BLaER1 (cell line): ENCODE results near the gene SLC15A3.

Experiments used
- H3K27ac ChIP-seq: shearing (Covaris generic); formaldehyde crosslinking; 2 replicates; pipeline ENCODE4 v1.8.1; 2022
- H3K27me3 ChIP-seq: shearing (Covaris generic); formaldehyde crosslinking; 2 replicates; pipeline ENCODE4 v1.8.1; 2022
- H3K36me3 ChIP-seq: shearing (Covaris generic); formaldehyde crosslinking; 2 replicates; pipeline ENCODE4 v1.8.1; 2022
- H3K4me1 ChIP-seq: shearing (Covaris generic); formaldehyde crosslinking; 2 replicates; pipeline ENCODE4 v1.8.1; 2022
- H3K4me2 ChIP-seq: shearing (Covaris generic); formaldehyde crosslinking; 2 replicates; pipeline ENCODE4 v1.8.1; 2022
- H3K4me3 ChIP-seq: shearing (Covaris generic); formaldehyde crosslinking; 2 replicates; pipeline ENCODE4 v1.8.1; 2022
- H3K9ac ChIP-seq: shearing (Covaris generic); formaldehyde crosslinking; 2 replicates; pipeline ENCODE4 v1.8.1; 2022
- H3K9me3 ChIP-seq: shearing (Covaris generic); formaldehyde crosslinking; 2 replicates; pipeline ENCODE4 v1.8.1; 2022
- H4K20me1 ChIP-seq: shearing (Covaris generic); formaldehyde crosslinking; 2 replicates; pipeline ENCODE4 v1.8.1; 2022
- Cebpa-rat ChIP-seq: shearing (Covaris generic); IDR thresholded peaks from 2 replicates; pipeline ENCODE4 v1.8.1; 2022

SLC15A3 gene

DNA sequence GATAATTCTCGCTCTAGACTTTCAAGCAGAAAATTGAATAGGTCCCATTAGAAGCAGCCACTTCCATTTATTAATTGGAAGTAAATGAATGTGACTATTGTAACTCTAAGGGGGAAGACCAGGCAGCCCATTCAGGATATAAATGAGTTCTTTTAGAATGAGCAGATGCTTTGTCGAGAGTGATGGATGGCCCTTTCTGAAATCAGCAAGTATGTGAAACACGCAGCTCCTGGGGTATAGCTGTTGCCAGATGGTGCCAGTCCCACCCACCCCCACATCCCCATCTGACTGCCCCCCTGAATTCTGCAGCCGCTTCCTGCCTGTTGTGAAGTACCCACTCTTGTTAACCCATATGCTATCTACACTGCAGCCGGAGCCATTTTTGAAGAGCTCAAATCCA, 3.7 kb downstream of the SLC15A3 start:
- H3K4me3 ChIP-seq, result no peak overlapping the region
- no peak overlapping the region for H3K27ac ChIP-seq
- H3K27me3 ChIP-seq, result no peaks in the 10 kb centered on the region
- H3K4me2 ChIP-seq, result no peak overlapping the region
- H3K9me3 ChIP-seq, result no peaks in the 10 kb centered on the region
- no peak overlapping the region for H3K9ac ChIP-seq
- TF ChIP-seq Cebpa-rat, result no peak
- peaks cover 16% of the 10 kb centered on the region; the same call in 1 of the 2 replicates for H3K36me3 ChIP-seq
- no peaks in the 10 kb centered on the region for H4K20me1 ChIP-seq
- H3K4me1 ChIP-seq, result peaks cover 39% of the 10 kb centered on the region

DNA sequence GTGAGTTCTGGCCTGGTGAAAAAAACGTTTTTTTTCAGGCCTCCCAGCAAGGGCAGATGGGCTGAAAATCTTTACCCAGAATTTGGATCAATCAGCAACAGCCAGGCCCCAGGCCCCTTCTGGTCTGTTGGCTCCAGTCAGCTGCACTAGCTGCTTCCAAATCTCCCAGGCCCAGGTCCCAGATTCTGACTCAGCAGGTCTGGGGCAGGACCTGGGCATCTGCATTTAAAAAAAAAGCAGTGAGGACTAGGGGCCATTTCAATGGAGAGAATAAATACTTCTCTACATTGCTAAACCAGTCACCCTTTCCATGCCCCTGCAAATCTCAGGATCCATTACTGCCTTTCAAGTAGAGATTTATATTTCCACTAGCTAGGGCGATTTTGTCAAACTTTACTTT, 4.3 kb downstream of the SLC15A3 start:
- H3K4me3 ChIP-seq, result no peak overlapping the region
- H3K9me3 ChIP-seq, result no peaks in the 10 kb centered on the region
- H3K4me1 ChIP-seq, result peaks cover 34% of the 10 kb centered on the region
- no peaks in the 10 kb centered on the region for H4K20me1 ChIP-seq
- no peak overlapping the region for H3K27ac ChIP-seq
- no peak overlapping the region for H3K4me2 ChIP-seq
- peaks cover 18% of the 10 kb centered on the region; the same call in 1 of the 2 replicates for H3K36me3 ChIP-seq
- no peak for TF ChIP-seq Cebpa-rat
- H3K9ac ChIP-seq, result no peak overlapping the region
- no peaks in the 10 kb centered on the region for H3K27me3 ChIP-seq

DNA sequence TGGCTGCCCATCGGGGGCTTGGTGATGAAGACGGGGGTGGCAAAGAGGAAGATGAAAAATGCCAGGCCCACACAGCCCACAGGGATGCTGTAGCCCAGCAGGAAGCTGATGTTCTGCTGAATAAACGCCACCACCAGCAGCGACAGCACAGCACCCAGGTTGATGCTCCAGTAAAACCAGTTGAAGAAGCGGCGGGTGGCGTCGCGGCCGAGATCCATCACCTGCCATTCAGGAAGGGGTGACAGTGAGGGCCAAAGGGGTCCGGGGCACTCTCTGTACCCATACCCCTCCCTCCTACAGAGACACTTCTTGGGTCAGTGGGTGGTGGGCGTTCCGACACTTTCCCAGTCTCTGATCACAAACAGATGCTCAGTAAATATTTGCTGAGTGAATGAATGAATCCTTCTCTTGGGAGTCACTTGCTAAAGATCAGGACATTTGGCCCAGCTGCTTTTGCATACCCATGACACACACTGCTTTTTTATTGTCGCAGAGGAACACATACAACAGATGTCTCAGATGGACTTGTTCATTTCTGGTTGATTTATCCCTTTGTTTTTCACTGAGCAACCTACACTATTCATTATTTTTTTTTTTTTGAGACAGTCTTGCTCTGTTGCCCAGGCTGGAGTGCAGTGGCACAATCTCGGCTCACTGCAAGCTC, 5.2 kb downstream of the SLC15A3 start:
- no peak overlapping the region for H3K4me3 ChIP-seq
- no peaks in the 10 kb centered on the region for H3K9me3 ChIP-seq
- H3K9ac ChIP-seq, result no peak overlapping the region
- H3K27ac ChIP-seq, result no peak overlapping the region
- H3K27me3 ChIP-seq, result no peaks in the 10 kb centered on the region
- H3K4me1 ChIP-seq, result peaks cover 32% of the 10 kb centered on the region
- no peak overlapping the region for H3K4me2 ChIP-seq
- TF ChIP-seq Cebpa-rat, result no peak
- H4K20me1 ChIP-seq, result no peaks in the 10 kb centered on the region
- H3K36me3 ChIP-seq, result peaks cover 24% of the 10 kb centered on the region

DNA sequence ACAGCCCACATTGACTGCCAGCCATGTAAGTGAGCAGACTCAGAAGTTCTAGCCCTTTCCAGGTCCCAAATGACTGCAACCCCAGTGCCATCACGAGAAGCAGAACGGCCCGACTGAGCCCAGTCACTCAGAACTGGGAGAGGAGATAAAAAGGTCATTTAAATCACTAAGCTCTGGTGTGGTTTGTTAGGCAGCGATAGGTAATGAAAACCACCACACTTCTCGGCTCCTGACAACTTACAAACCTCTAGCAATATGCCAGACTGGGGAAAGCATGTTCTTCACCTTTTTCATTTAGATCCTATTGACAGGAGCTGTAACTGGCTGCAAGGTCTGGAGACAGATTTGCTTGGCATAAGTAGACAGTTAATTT, 6.7 kb downstream of the SLC15A3 start:
- no peaks in the 10 kb centered on the region for H3K27me3 ChIP-seq
- no peak overlapping the region for H3K27ac ChIP-seq
- H3K36me3 ChIP-seq, result peaks cover 35% of the 10 kb centered on the region
- H3K9ac ChIP-seq, result no peak overlapping the region
- no peak overlapping the region for H3K4me2 ChIP-seq
- no peaks in the 10 kb centered on the region for H3K9me3 ChIP-seq
- no peak for TF ChIP-seq Cebpa-rat
- H4K20me1 ChIP-seq, result no peaks in the 10 kb centered on the region
- H3K4me3 ChIP-seq, result no peak overlapping the region
- peaks cover 20% of the 10 kb centered on the region for H3K4me1 ChIP-seq

DNA sequence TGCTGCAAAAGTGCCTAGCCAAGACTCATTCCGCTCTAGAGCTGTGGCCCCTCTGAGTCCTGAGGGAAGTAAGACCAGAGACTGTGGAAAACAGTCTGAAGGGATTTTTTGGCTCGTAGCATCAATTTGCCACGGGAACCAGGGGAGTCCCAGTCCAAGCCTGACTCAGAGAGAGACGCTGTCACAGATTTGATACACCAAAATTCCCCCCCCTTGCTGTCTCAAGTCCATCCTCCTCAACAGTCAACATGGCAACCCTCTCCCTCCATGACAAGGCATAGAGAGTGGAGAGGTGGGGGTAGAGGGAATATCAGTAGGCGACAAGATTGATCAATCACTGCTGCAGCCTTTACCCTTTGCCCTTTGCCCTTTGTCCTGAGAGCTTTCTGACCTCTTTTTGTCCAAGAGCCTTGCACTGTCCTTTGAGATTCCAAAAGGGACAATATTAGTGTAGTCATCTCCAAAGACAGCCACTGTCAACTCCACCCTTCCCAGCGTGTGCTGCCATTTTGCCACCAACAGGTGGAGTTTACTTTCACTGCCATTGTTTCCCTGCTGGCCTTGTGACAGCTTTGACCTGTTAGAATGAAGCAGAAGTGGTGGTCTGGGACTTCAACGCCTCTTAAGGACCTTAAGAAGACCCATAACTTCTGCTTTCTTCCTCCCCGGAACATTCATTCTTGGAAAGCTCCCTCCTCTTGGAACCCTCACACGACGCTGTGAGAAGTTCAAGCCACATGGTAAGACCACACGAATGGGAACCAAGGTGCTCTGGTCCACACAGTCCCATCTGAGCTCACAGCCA, 7.3 kb downstream of the SLC15A3 start:
- Histone ChIP-seq H3K9me3 (no peaks in the 10 kb centered on the region), H3K4me1 (peaks cover 14% of the 10 kb centered on the region), H3K4me3 (no peak overlapping the region), H3K4me2 (no peak overlapping the region), H3K9ac (no peak overlapping the region), H3K36me3 (peaks cover 40% of the 10 kb centered on the region), H4K20me1 (no peaks in the 10 kb centered on the region), H3K27me3 (no peaks in the 10 kb centered on the region), H3K27ac (no peak overlapping the region)
- no peak for TF ChIP-seq Cebpa-rat

DNA sequence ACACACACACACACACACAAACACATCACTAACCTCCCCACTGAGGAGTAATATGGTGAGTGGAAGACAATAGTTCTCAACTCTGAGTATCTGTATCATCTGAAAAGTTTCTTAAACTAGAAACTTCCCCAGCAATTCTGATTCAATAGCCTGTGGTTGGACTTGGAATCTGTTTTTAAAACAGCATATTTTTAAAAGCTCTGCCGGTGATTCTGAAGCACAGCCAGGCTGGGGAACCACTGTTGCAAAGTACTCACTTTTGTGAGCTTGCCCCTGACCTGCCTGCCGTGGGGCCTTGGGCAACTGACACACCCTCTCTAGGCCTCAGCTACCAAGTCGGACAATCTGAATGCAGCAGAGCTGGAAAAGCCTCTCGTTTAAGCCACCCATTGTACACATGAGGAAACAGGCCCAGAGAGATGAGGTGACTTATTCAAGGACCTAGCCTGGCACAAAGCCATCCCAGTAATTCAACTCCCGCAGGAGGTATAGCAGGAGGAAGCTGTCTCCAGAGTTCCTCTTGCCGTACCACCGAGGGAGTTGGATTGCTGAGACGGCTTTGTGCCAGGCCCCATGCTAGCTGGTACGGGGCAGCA, 8.9 kb downstream of the SLC15A3 start:
- no peak overlapping the region for H3K4me2 ChIP-seq
- no peak overlapping the region for H3K4me3 ChIP-seq
- H3K9ac ChIP-seq, result no peak overlapping the region
- H3K9me3 ChIP-seq, result no peaks in the 10 kb centered on the region
- peaks cover 47% of the 10 kb centered on the region for H3K36me3 ChIP-seq
- H4K20me1 ChIP-seq, result no peaks in the 10 kb centered on the region
- H3K27ac ChIP-seq, result no peak overlapping the region
- no peaks in the 10 kb centered on the region for H3K27me3 ChIP-seq
- TF ChIP-seq Cebpa-rat, result no peak
- peaks cover 15% of the 10 kb centered on the region for H3K4me1 ChIP-seq

DNA sequence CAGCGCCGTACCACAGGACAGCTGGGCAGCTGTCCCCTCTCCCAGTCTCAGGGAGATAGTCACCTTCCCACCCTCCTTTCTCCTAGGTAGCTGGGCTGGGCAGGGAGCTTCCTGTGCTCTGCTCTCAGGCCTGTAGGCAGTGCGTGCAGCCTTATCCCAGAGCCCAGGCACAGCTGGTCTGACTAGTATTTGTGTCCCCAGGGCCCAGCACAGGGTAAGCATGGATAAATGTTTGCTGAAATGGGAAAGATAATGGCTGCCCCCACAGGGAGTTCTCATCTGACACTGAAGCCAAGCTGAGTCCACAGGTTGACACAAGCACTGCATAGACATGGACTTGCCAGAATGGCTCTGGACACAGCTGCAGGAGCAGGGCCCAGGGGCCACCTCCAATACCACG, 9.8 kb downstream of the SLC15A3 start:
- H3K27ac ChIP-seq, result no peak overlapping the region
- H3K9me3 ChIP-seq, result no peaks in the 10 kb centered on the region
- H3K4me3 ChIP-seq, result no peak overlapping the region
- peaks cover 15% of the 10 kb centered on the region for H3K4me1 ChIP-seq
- H3K27me3 ChIP-seq, result no peaks in the 10 kb centered on the region
- TF ChIP-seq Cebpa-rat, result no peak
- no peak overlapping the region for H3K9ac ChIP-seq
- peaks cover 54% of the 10 kb centered on the region for H3K36me3 ChIP-seq
- no peaks in the 10 kb centered on the region for H4K20me1 ChIP-seq
- no peak overlapping the region for H3K4me2 ChIP-seq

DNA sequence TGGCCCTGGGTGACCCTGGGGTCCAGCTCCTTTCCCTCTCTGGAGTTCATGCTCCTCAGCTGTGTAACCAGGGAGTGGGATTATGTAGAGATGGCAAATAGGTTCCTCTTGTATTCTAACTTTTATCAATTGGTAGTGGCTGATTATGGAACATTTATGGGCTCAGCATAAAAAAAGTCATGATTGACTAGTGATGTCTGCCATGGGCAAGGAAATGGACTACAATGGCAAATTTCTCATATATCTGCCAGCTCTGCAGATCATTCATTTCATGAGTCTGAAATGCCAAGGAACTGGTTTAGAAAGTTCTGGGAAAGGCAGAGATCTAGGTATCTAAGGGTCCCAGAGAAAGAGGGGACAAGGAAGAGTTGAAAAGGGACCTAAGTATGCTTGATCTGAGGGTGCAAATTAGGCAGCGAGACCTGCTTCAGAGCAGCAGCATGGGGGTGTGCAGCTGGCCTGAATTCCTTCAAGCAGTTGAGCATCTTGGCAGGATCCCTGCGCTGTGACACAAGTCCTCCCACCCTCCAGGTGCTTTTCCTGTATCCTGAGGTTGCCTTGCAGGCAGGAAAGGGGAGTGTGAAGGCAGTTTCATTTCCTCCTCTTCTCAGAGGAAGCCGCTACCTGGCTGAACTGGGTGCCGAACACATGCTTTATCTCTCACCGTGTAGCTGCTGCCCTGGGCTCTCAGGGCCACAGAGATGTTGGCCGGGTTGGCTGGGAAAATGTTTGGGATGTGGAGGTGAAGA, 10.4 kb downstream of the SLC15A3 start:
- Histone ChIP-seq H3K4me2 (peak overlapping the region; percentile 12; the same call in 1 of the 2 replicates), H3K9ac (no peak overlapping the region), H3K4me1 (peaks cover 15% of the 10 kb centered on the region), H3K9me3 (no peaks in the 10 kb centered on the region), H3K4me3 (no peak overlapping the region), H3K36me3 (peaks cover 57% of the 10 kb centered on the region), H3K27me3 (no peaks in the 10 kb centered on the region), H4K20me1 (no peaks in the 10 kb centered on the region), H3K27ac (no peak overlapping the region)
- TF ChIP-seq Cebpa-rat, result no peak

DNA sequence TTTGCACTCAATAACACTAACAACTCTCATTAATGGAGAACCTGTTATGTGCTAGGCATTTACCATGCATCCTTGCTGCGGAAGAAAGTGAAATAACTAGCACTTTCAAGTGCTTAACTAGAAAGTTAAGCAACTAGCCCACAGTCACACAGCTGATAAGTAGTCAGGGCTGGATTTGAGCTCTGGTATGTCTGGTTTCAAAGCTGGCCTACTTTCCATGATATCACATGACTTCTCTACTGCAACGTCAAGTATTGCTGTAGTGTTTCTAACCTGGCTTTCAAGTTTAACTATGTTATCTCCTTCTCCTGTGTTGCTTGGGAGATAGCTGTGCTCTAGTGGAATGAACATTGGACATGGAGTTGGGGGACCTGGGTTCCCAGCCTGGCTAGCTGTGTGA, 12.1 kb downstream of the SLC15A3 start:
- H4K20me1 ChIP-seq, result no peaks in the 10 kb centered on the region
- H3K36me3 ChIP-seq, result peaks cover 65% of the 10 kb centered on the region
- H3K9me3 ChIP-seq, result no peaks in the 10 kb centered on the region
- H3K27ac ChIP-seq, result no peak overlapping the region
- no peak overlapping the region for H3K4me3 ChIP-seq
- no peaks in the 10 kb centered on the region for H3K27me3 ChIP-seq
- H3K9ac ChIP-seq, result no peak overlapping the region
- H3K4me2 ChIP-seq, result no peak overlapping the region
- TF ChIP-seq Cebpa-rat, result no peak
- peaks cover 15% of the 10 kb centered on the region for H3K4me1 ChIP-seq
